Sigmoid colon (tissue), 7 donors: ENCODE measurements around the gene C19orf12. TPM values are rescaled to one million over a fixed set of nuclear protein-coding genes. Genes with fewer than 3 reads are reported as not detected.
"Not testable (repeated sequence)": the region's sequence is repeated elsewhere in the genome, so short reads cannot be mapped to it uniquely, and the experiment has no call there.

Source experiments
- DNase-seq: peaks from one replicate; pipeline ENCODE4 v3.0.0-alpha.2; 2019
- H3K27ac ChIP-seq, 4 donors: fragments of 200-600 bp; sonication (generic); one replicate each; pipeline ENCODE4 v1.5.1; 2016 to 2019; ENCODE audit warnings: mild to moderate bottlenecking in 1 of 4
- H3K27me3 ChIP-seq, 3 donors: fragments of 200-600 bp; sonication (generic); one replicate each; pipeline ENCODE4 v1.5.1; 2019; ENCODE audit warnings: mild to moderate bottlenecking in 1 of 3
- H3K36me3 ChIP-seq, 4 donors: fragments of 200-600 bp; sonication (generic); one replicate each; pipeline ENCODE4 v1.5.1; 2016 to 2019
- H3K4me1 ChIP-seq, 4 donors: fragments of 200-600 bp; sonication (generic); one replicate each; pipeline ENCODE4 v1.5.1; 2017 to 2019
- H3K4me3 ChIP-seq, 4 donors: fragments of 200-600 bp; sonication (generic); one replicate each; pipeline ENCODE4 v1.5.1; 2017 to 2019; ENCODE audit warnings: mild to moderate bottlenecking in 2 of 4, moderate library complexity in 1 of 4
- H3K9me3 ChIP-seq, 4 donors: fragments of 200-600 bp in 3 of 4; sonication (generic) in 3 of 4; one replicate each; pipeline versions ENCODE4 v1.5.1 to v1.6.1; 2013 to 2019
- CTCF ChIP-seq, 4 experiments: fragments of 450-650 bp in 3 of 4; fragments of 200-600 bp in 1 of 4; IDR thresholded peaks; one replicate each; pipeline ENCODE4 v1.5.1; 2016 to 2019; ENCODE audit warnings: antibody characterized with exemption in 4 of 4, mild to moderate bottlenecking in 3 of 4, moderate library complexity in 2 of 4
- EP300 ChIP-seq, 4 donors: sonication (generic); formaldehyde crosslinking; IDR thresholded peaks; one replicate each; pipeline ENCODE4 v1.6.1; 2017; ENCODE audit warnings: antibody characterized with exemption in 4 of 4
- POLR2A ChIP-seq, 2 donors: fragments of 450-650 bp; IDR thresholded peaks; one replicate each; pipeline ENCODE4 v1.6.1; 2016; ENCODE audit warnings: antibody characterized with exemption in 2 of 2, mild to moderate bottlenecking in 2 of 2, moderate library complexity in 2 of 2
- POLR2AphosphoS5 ChIP-seq, 4 donors: sonication (generic); formaldehyde crosslinking; IDR thresholded peaks; one replicate each; pipeline ENCODE4 v1.6.1; 2017; ENCODE audit warnings: antibody characterized with exemption in 4 of 4
- WGBS, 2 donors: extraction: QIAGEN DNeasy Blood & Tissue Kit; methylation state at CpG; one replicate each; pipeline ENCODE4 v1.1.7; 2013; 5-methylcytosine and 5-hydroxymethylcytosine counted together
- intact Hi-C: fragments of 100-400 bp; cut with DNase I; formaldehyde crosslinking; loops from one replicate; pipeline ENCODE4 v1.15.1; 2023
- polyA plus RNA-seq, 3 donors: library from polyadenylated mRNA; stranded (reverse); fragments of 200-250 nt; gene quantifications; one replicate each; pipeline ENCODE4 v1.2.3, GENCODE V29; 2013
- total RNA-seq, 4 donors: library from RNA; depleted of rRNA; stranded (reverse); fragments of >200 nt; gene quantifications; one replicate each; pipeline ENCODE4 v1.1.0, GENCODE V29; 2016
- donor health status: healthy with polysubstance abuse.
- donor health status: Bipolar disorder and iron deficiency.
- donor health status: healthy.

Gene C19orf12
- total and polyA plus RNA-seq, 7 donors, result 13.2 to 36.0 (median 32.1) TPM

GRCh38 chr19:29671393-29672160 is 43.5 kb downstream of the C19orf12 start:
- H3K27me3 ChIP-seq, result no peaks in the 10 kb centered on the region
- H3K4me3 ChIP-seq, result no peak overlapping the region
- peaks cover 0 to 57% (median 42%) of the 10 kb centered on the region in 4 donors for H3K4me1 ChIP-seq
- intact Hi-C loops, result no loop called here
- peak; percentile 72 for DNase-seq
- TF ChIP-seq POLR2AphosphoS5 (IDR thresholded peaks at IDR 0.05), result peak in 1 of 4 donors; percentile 35
- TF ChIP-seq EP300 (IDR thresholded peaks at IDR 0.05), result peak in 1 of 4 donors; percentile 19
- no peak for TF ChIP-seq CTCF (IDR thresholded peaks at IDR 0.05)
- no peak for TF ChIP-seq POLR2A (IDR thresholded peaks at IDR 0.05)
- no peaks in the 10 kb centered on the region for H3K9me3 ChIP-seq
- 55 to 78% methylated on average over 12 of the region's 12 CpGs for WGBS, 2 donors
- H3K36me3 ChIP-seq, result peaks cover 15 to 31% (median 23%) of the 10 kb centered on the region in 4 donors
- peak overlapping the region in 2 of 4 donors; percentile 49 to 53 for H3K27ac ChIP-seq

GRCh38 chr19:29671026-29671392 is 44.1 kb downstream of the C19orf12 start:
- H3K4me3 ChIP-seq, H3K9me3 ChIP-seq, intact Hi-C loops, H3K27me3 ChIP-seq, DNase-seq: not testable (repeated sequence)
- 85 to 88% methylated on average over 6 of the region's 6 CpGs for WGBS, 2 donors
- H3K36me3 ChIP-seq, result peaks cover 15 to 27% (median 21%) of the 10 kb centered on the region in 4 donors
- peak overlapping the region in 2 of 4 donors; percentile 49 to 53 for H3K27ac ChIP-seq
- peaks cover 0 to 62% (median 47%) of the 10 kb centered on the region in 4 donors for H3K4me1 ChIP-seq

GRCh38 chr19:29670255-29670654 is 44.8 kb downstream of the C19orf12 start:
- Histone ChIP-seq H3K4me3 (no peak overlapping the region), H3K4me1 (peaks cover 0 to 68% (median 52%) of the 10 kb centered on the region in 4 donors), H3K36me3 (peaks cover 13 to 20% (median 15%) of the 10 kb centered on the region in 4 donors), H3K9me3 (no peaks in the 10 kb centered on the region), H3K27ac (no peak overlapping the region), H3K27me3 (no peaks in the 10 kb centered on the region)
- TF ChIP-seq CTCF (IDR thresholded peaks at IDR 0.05), result no peak
- TF ChIP-seq EP300 (IDR thresholded peaks at IDR 0.05), result no peak
- intact Hi-C loops, result no loop called here
- WGBS, 2 donors, result 91 to 95% methylated on average over 5 of the region's 5 CpGs
- DNase-seq, result no peak

GRCh38 chr19:29668746-29669609 is 46.1 kb downstream of the C19orf12 start:
- Histone ChIP-seq H3K4me1 (peaks cover 0 to 79% (median 63%) of the 10 kb centered on the region in 4 donors), H3K4me3 (no peak overlapping the region)
- DNase-seq, result peak; percentile 60

More at GRCh38 chr19:29668746-29669609, 46.1 kb downstream of the C19orf12 start:
- H3K27ac ChIP-seq, result peak overlapping the region in 3 of 4 donors; percentile 24 to 93 (median 92)
- no peaks in the 10 kb centered on the region for H3K9me3 ChIP-seq
- no peak for TF ChIP-seq EP300 (IDR thresholded peaks at IDR 0.05)
- no peak for TF ChIP-seq CTCF (IDR thresholded peaks at IDR 0.05)
- no peak for TF ChIP-seq POLR2A (IDR thresholded peaks at IDR 0.05)
- no peak for TF ChIP-seq POLR2AphosphoS5 (IDR thresholded peaks at IDR 0.05)
- 79 to 83% methylated on average over 13 of the region's 13 CpGs for WGBS, 2 donors
- peaks cover under 1 to 7% (median 3%) of the 10 kb centered on the region in 4 donors for H3K36me3 ChIP-seq
- intact Hi-C loops, result loop anchor here (5.0 kb wide), 1 partner anchor 273 kb away; the partner anchor contains the start of gene URI1
- no peaks in the 10 kb centered on the region for H3K27me3 ChIP-seq
